K562 (cell line): ENCODE measurements around the gene YOD1. TPM values are rescaled to one million over a fixed set of nuclear protein-coding genes. Genes with fewer than 3 reads are reported as not detected.
A peak's percentile ranks its signal among the peaks of the same experiment; 100 is the strongest.

Experiments used
- JUN ChIP-seq, 2 experiments: sonication (generic) in 1 of 2; formaldehyde crosslinking in 1 of 2; IDR thresholded peaks; 2 replicates each; pipeline versions ENCODE4 v1.6.1 to v1.8.0; 2012 to 2022; ENCODE audit warnings: borderline replicate concordance in 2 of 2, mild to moderate bottlenecking in 2 of 2, improper control_type of control experiment in 1 of 2, low read depth in 1 of 2, low read length in 1 of 2, missing genetic modification reagents in 1 of 2
- KAT2B ChIP-seq: IDR thresholded peaks from one replicate; pipeline ENCODE4 v1.6.1; 2012; ENCODE audit warnings: low read depth, mild to moderate bottlenecking, control low read depth, inconsistent platforms, low read length, moderate library complexity
- MGA ChIP-seq: fragments of 450-650 bp; IDR thresholded peaks from 2 replicates; pipeline ENCODE4 v1.6.1; 2016; ENCODE audit warnings: mild to moderate bottlenecking, moderate library complexity
- PHB ChIP-seq: fragments of 250-450 bp; sonication (Bioruptor Pico); IDR thresholded peaks from 2 replicates; pipeline ENCODE4 v1.5.0; 2021
- SMC3 ChIP-seq: conservative IDR thresholded peaks from 2 replicates; pipeline ENCODE4 v1.6.1; 2011; ENCODE audit warnings: low read depth, low read length, improper control_type of control experiment; ENCODE audit not compliant: insufficient read depth
- ZNF175 ChIP-seq: fragments of 200-800 bp; sonication (Bioruptor generic); IDR thresholded peaks from 2 replicates; pipeline ENCODE4 v1.6.1; 2016; ENCODE audit warnings: low read depth, mild to moderate bottlenecking, missing genetic modification characterization, missing compliant biosample characterization
- ZNF431 ChIP-seq: sonication (generic); formaldehyde crosslinking; IDR thresholded peaks from 2 replicates; pipeline ENCODE4 v1.8.0; 2022; ENCODE audit warnings: mild to moderate bottlenecking, missing genetic modification reagents
- ZNF76 ChIP-seq: fragments of 250-450 bp; sonication (Bioruptor Pico); IDR thresholded peaks from 2 replicates; pipeline ENCODE4 v1.4.0; 2020; ENCODE audit warnings: mild to moderate bottlenecking, moderate library complexity, borderline replicate concordance
- ZNF778 ChIP-seq: fragments of 450-650 bp; formaldehyde crosslinking; IDR thresholded peaks from 2 replicates; pipeline ENCODE4 v1.4.0; 2020; ENCODE audit warnings: mild to moderate bottlenecking, moderate library complexity
- polyA plus RNA-seq, 8 experiments: library from polyadenylated mRNA; depleted of rRNA in 4 of 8; stranded (reverse) in 5 of 8; unstranded in 3 of 8; fragments of >200 nt; fragmentation: Nextera tagmentation in 2 of 8; fragmentation: Illumina TruSeq in 1 of 8; extraction: Ambion mirVana in 2 of 8; extraction: Trizol in 1 of 8; gene quantifications; 2 replicates each; pipeline versions ENCODE4 v1.2.1 to v1.2.3, GENCODE V29; 2011 to 2014; ENCODE audit warnings: inconsistent platforms in 1 of 8, missing spikeins in 1 of 8
- total RNA-seq, 7 experiments: library from RNA; depleted of rRNA in 6 of 7; stranded (reverse); fragments of >200 nt in 6 of 7; fragmentation: Illumina TruSeq in 2 of 7; extraction: Trizol in 2 of 7; gene quantifications; 2 replicates each; pipeline versions ENCODE4 v1.2.1 to v1.2.3, GENCODE V29; 2011 to 2021; ENCODE audit warnings: low replicate concordance in 1 of 7
- TF ChIP-seq, protein P1 (sequence below): fragments of 450-650 bp; IDR thresholded peaks from 2 replicates; pipeline ENCODE4 v1.6.1; 2016
- TF ChIP-seq, protein P2 (sequence below), 2 experiments: fragments of 450-650 bp in 1 of 2; sonication (generic) in 1 of 2; formaldehyde crosslinking; conservative IDR thresholded peaks; 2 replicates each; pipeline versions ENCODE4 v1.4.0 to v1.8.1; 2020 to 2022; ENCODE audit warnings: mild to moderate bottlenecking in 1 of 2, missing genetic modification reagents in 1 of 2

The YOD1 gene
- total and polyA plus RNA-seq, 9 of the 15 experiments (the other 6 are each of a cell fraction or from before 2014, with no cell fraction given): 18.2 to 78.1 (median 46.9) TPM

- peak; percentile 43; the same call in 1 of the 2 replicates for TF ChIP-seq MGA
- TF ChIP-seq, protein P1, sequence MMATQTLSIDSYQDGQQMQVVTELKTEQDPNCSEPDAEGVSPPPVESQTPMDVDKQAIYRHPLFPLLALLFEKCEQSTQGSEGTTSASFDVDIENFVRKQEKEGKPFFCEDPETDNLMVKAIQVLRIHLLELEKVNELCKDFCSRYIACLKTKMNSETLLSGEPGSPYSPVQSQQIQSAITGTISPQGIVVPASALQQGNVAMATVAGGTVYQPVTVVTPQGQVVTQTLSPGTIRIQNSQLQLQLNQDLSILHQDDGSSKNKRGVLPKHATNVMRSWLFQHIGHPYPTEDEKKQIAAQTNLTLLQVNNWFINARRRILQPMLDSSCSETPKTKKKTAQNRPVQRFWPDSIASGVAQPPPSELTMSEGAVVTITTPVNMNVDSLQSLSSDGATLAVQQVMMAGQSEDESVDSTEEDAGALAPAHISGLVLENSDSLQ: peak; percentile 7; the same call in 1 of the 2 replicates
- TF ChIP-seq ZNF76 (CRISPR knock-in tag): no peak
- no peak for TF ChIP-seq PHB (CRISPR knock-in tag)
- 0 out of 2 replicates have a peak, but pooled peaks have one; percentile 2 for TF ChIP-seq JUN (IDR thresholded peaks at IDR 0.05; ENCODE audit: borderline replicate concordance, low read depth, low read length)
- no peak for TF ChIP-seq JUN (CRISPR knock-in tag; IDR thresholded peaks at IDR 0.05; ENCODE audit: borderline replicate concordance)
- TF ChIP-seq, protein P2, sequence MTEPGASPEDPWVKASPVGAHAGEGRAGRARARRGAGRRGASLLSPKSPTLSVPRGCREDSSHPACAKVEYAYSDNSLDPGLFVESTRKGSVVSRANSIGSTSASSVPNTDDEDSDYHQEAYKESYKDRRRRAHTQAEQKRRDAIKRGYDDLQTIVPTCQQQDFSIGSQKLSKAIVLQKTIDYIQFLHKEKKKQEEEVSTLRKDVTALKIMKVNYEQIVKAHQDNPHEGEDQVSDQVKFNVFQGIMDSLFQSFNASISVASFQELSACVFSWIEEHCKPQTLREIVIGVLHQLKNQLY (CRISPR knock-in tag; conservative IDR thresholded peaks at IDR 0.05): no peak
- TF ChIP-seq KAT2B: no peak
- no peak for TF ChIP-seq SMC3
- peak; percentile 36; the same call in 1 of the 2 replicates for TF ChIP-seq ZNF431 (CRISPR knock-in tag)
- TF ChIP-seq ZNF778 (CRISPR knock-in tag): no peak
- TF ChIP-seq ZNF175 (CRISPR knock-in tag): no peak; the same call in 1 of the 2 replicates
These were observed 30.8 kb downstream of the YOD1 start (continued) for GRCh38 chr1:207020065-207020708.
